NAMALWA (cell line): ENCODE measurements around the gene METTL25.
A peak's percentile ranks its signal among the peaks of the same experiment; 100 is the strongest.
"Not testable (repeated sequence)": the region's sequence is repeated elsewhere in the genome, so short reads cannot be mapped to it uniquely, and the experiment has no call there.

ENCODE experiments used
- DNase-seq: peaks from one replicate; pipeline ENCODE4 v3.0.0-alpha.2; 2015; ENCODE audit warnings: low spot score

Gene METTL25, protein sequence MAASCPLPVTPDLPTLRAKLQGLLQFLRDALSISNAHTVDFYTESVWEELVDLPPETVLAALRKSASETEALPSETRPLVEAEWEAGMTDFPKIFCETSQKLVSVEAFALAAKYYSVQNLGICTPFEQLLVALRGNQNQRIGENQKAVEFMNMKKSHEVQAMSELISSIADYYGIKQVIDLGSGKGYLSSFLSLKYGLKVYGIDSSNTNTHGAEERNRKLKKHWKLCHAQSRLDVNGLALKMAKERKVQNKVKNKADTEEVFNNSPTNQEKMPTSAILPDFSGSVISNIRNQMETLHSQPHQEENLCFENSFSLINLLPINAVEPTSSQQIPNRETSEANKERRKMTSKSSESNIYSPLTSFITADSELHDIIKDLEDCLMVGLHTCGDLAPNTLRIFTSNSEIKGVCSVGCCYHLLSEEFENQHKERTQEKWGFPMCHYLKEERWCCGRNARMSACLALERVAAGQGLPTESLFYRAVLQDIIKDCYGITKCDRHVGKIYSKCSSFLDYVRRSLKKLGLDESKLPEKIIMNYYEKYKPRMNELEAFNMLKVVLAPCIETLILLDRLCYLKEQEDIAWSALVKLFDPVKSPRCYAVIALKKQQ

DNA sequence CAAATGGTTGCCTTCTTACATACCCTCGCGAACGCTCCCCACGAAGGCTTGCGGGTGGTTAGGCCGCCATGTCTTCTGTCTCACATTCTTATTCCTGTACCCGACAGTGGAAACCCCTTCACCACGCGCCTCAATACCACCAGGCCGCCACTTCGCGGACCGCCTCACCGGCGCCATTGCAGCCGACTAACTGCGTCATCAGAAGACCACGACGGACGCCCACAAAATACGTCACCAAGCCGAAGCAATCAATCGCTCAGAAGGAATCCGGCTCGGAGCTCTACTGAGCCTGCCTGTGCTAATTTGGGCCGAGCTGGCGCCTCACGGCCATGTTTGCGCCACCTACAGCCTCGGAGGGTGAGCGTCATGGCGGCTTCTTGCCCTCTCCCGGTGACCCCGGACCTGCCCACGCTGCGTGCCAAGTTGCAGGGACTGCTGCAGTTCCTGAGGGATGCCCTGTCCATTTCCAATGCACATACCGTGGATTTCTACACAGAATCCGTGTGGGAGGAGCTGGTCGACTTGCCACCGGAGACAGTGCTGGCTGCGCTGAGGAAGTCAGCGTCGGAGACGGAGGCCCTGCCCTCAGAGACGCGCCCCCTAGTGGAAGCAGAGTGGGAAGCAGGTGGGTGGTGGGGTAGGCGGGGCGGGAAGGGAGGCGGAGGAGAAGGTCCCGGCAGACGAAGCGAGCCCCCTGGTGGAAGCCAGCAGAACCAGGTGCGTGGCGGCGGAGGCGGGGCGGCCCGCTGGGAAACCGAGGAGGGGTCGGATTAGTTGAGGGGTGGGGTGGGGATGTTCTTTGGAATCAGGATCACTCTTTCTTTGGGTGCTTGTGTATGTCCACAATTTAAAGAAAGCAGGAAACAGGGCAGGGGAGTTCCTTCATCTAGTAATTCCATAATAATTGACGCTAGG, at the start of gene METTL25, which contains the start of gene CCDC59:
Gene METTL25, plus strand, starts transcription at position 330 of the 915 bp plus-strand sequence. Its CDS starts 37 bp downstream, at position 367.
Gene CCDC59, minus strand, starts transcription at position 188 of the 915 bp plus-strand sequence. Its CDS starts 11 bp downstream, at position 177.
- DNase-seq: peak; percentile 98

DNA sequence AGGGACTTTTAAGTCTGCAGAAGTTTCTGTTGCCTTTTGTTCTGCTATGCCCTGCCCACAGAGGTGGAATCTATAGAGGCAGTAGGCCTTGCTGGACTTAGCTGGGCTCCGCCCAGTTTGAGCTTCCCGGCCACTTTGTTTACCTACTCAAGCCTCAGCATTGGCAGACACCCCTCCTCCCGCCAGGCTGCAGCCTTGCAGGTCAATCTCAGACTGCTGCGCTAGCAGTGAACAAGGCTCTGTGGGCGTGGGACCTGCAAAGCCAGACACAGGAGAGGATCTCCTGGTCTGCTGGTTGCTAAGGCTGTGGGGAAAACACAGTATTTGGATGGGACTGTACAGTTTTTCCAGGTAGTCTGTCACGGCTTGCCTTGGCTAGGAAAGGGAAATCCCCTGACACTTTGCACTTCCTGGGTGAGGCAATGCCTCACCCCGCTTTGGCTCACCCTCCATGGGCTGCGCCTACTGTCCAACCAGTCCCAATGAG, 43.9 kb upstream of the METTL25 start:
- no peak for DNase-seq

DNA sequence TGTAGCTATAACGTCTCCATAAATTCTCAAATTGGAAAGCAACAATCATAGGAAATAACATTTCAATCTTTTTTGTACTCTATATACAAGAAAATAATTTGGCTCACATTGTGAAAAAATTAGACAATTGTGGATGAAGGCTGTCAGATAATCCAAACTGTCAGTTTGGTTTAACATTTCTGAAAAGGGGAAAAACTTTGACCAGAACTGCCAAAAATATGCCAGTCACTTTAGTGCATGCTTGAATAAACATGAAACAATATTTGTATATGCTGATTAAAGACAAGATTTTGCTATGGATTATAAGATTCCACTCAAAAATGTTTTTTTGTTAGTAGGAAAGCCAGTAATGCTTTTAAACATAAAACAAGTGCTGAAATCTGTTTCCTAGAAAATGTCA, 39.1 kb upstream of the METTL25 start:
- DNase-seq: no peak

DNA sequence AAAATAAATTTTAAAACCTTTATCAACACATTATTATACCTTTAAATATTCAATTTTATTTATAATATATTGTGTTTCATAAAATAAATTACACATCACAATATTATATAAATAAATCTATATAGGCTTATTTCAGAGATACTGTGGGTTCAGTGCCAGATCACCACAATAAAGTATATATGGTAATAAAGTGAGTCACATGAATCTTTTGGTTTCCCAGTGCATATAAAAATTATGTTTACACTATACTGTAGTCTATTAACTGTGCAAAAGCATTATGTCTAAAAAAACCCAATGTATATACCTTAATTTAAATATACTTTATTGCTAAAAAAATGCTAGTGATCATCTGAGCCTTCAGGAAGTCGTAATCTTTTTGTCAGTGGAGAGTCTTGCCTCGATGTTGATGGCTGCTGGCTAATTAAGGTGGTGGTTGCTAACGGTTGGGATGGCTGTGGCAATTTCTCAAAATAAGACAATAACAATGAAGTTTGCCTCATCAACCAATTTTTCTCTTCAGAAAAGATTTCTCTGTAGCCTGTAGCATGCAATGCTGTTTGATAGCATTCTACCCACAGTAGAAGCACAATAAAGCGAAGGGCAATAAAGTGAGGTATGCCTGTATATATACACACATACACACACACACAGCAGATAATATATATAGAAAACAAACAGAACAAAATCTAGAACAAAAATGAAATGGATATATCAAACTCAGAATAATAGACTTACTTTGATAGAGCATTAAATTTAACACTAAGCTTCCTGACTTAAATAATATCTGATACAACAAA, 32.6 kb upstream of the METTL25 start:
- DNase-seq: no peak

DNA sequence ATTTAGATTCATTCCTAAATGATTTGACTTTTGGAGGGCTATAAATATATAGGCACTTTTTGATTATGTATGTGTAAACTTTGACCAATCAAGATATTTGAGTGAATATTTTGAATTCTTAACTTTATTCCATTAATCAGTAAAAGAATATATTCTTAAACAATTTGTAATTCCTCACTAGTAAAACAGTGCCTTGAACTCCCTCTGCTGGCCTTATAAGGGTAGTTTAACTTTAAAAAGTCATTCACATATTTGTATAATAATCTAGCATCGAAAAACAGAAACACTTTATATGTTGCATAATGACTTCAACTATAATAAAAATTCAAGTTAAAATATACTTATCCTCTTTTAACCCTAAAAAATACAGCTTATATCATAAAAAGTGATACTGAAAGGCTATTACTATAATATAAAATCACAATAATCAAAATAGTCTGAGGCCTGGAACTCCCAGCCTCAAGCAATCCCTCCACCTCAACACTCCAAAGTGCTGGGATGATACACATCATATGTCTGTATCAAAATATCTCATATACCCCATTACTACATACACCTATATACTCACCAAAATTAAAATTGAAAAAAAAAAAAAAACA, 31.3 kb upstream of the METTL25 start:
- peak; percentile 56 for DNase-seq

DNA sequence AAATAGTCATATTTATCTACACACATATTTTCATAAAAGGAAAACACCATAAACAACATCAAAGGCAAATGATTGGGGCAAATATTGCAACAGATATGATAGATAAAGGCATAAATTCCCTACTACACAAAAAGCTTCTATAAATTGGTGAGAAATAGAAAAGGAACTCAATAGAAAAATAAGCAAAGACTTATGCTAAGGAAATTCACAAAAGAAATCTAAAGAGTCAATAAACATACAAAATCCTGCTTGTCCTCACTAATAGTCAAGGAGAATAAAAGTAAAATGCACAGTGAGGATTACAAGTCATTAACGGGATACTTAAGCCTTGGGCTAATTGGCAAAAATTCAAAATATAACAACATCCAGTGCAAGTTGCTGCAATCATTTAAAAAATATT, 30.5 kb upstream of the METTL25 start:
- no peak for DNase-seq

DNA sequence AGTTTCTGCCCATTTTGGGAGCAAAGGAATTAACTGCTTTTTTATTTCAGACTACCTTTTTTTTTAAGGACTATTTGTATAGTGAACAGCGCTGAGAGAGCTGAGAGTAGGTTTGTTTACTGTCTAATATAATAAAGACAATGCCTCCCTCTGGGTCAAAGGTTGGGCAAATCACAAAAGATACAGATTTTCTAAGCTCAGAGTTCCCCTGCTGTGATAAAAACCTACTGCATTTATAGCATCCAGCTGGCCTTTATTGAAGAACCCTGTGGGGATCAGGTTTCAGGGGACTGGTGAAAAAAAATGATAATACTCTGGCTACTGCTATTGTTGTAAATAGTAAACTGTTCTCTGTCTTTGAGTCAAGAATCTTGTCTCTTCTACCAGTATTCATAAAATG, 28.8 kb upstream of the METTL25 start:
- DNase-seq: no peak

DNA sequence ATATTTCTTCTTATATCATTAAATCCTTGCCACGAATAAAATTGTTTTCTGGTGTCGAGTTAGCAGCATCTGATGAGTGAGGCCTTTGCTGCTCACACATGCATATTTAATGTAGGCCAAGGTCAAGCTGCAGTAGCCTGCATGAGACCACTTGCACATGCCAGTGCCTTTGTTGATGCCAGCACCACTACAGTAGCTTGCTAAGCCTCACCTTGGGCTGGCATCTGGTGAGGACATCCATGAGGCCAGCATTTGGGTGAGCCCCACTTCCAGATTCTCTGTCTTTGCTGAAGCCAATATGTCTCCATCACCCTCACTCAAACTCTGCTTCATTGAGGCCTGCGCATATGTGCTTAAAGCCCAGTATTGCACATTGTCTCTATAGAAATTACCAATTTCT, 8.2 kb upstream of the METTL25 start:
- no peak for DNase-seq

DNA sequence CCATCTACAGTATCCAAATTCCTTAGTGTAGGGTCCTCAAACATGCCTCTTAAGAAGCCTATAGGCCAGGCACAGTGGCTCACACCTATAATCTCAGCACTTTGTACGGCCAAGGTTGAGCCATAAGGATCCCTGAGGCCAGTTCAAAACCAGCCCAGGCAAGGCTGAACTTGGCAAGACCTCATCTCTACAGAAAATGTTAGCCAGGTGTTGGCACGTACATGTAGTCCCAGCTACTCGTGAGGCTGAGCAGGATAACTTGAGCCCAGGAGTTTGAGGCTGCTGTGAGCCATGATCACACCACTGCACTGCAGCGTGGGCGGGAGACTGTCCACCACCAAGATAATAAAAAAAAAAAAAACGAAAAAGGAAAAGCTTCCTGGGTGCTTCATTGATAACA, 6.9 kb upstream of the METTL25 start:
- DNase-seq: no peak

DNA sequence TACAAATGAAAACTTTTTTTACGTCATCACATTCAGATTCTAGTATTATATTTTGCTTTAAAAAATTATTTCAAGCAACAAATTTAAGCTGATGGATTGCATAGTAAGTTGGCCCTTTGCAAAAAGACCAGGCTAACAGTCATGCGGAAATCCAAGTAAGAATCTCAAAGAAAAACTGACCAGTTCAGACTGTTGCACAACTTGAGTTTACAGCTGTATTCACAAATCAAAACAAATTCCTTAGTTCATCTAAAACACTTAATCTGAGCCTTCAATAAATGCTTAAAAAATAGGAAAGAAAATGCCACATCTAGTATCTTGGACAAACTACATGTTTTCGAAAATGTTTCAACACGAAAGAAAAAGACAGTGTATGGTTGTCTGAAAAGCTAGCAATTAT, 989 bp upstream of the METTL25 start:
- no peak for DNase-seq

DNA sequence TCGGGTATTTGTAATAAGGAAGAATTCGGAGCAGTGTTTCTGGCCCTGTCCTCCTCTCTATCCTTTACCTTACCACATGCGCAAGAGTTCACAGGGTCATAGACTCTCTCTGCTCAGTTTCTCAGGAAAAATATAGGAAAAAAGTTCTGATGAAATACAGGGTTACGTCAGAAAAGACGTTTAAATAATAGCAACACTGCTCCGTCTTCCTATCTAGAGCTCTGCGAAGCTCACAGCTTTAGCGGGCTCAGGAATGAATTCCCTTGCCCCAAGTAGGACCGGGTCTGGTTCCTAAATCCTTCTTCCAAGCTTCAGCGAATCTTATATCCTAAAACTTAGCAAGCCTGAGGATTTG, 507 bp upstream of the METTL25 start:
- DNase-seq: no peak

DNA sequence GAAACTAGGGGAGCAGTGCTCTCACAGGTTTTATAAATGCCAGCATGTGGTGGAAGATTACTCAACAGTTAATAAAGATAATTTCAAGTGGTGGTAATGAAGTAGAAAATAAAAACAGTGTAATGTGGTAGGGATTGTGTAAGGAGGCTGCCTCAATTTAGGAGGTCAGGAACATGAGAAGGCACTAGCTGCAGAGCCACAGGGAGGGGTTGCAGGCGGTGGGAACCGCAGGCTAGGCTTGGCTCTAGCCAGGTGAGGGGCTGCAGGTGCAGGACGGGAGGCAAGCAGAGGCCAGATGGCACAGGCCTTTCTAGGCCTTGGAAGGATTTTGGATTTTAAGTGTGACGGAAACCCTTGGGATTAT, 768 bp downstream of the METTL25 start:
- DNase-seq: no peak

DNA sequence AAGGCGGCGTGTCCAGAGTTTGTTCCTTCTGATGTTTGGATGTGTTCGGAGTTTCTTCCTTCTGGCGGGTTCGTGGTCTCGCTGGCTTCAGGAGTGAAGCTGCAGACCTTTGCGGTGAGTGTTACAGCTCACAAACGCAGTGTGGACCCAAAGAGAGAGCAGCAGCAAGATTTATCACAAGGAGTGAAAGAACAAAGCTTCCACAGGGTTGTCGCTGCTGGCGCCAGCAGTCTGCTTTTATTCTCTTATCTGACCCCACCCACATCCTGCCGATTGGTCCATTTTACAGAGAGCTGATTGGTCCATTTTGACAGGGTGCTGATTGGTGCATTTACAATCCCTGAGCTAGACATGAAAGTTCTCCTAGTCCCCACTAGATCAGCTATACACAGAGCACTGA, 2.5 kb downstream of the METTL25 start:
- DNase-seq: not testable (repeated sequence)

DNA sequence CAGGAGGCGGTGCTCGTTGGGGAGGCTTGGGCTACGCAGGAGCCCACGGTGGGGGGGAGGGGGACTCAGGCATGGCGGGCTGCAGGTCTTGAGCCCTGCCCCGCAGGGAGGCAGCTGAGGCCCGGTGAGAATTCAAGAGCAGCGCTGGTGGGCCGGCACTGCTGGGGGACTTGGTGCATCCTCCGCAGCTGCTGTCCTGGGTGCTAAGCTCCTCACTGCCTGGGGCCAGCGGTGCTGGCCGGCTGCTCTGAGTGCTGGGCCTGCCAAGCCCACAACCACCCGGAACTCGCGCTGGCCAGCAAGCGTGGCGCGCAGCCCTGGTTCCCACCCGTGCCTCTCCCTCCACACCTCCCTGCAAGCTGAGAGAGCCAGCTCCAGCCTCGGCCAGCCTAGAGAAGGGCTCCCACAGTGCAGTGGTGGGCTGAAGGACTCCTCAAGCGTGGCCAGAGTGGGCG, 3.2 kb downstream of the METTL25 start:
- no peak for DNase-seq

DNA sequence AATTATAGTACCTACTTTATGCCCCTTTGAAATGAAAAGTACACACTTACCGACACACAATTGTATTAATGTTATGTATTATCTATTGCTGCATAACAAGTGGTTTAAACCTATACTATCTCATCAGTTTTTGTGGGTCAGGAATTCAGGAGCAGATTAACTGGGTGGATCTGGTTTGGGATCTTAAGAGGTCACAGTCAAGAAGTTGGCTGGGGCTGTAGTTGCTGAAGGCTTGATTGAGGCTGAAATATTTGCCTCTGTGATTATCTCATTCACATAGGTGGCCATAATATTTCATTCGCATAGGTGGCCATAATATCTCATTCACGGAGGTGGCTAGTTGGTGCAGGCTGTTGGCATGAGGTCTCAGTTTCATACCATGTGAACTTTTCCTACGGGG, 5.7 kb downstream of the METTL25 start:
- DNase-seq: no peak

DNA sequence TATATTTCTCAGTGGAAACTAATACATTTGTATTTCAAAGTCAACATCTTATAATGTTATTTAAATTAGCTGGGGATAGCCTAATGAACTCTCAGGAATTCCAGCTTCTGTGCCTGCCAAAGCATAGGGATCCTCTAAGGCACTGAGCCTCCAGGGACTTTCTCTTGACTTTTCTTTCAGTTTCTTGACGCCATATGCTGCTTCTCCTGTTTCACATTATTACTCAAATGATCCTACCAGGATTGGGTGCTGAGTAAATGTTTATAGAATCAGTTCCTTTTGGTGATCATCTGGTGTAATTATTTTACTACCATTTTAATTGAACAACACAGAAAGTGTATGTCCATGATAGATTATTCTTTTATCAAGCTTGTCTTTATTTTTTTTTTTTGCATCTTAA, 7.9 kb downstream of the METTL25 start:
- no peak for DNase-seq

DNA sequence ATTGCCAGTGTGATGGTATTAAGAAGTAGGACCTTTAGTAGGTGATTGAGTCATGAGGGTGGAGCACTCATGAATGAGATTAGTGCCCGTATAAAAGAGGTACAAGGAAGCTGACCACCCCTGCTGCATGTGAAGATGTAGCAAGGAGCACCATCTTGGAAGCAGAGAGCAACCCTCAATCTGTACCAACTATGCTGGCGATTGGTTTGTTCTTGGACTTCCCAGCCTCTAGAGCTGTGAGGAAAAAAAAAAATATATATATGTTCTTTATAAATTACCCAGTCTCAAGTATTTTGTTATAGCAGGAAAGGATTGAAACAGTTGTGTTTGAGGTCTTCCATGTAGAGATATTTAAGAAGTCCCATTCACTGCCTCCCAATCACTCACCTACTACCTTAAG, 16.9 kb downstream of the METTL25 start:
- no peak for DNase-seq

DNA sequence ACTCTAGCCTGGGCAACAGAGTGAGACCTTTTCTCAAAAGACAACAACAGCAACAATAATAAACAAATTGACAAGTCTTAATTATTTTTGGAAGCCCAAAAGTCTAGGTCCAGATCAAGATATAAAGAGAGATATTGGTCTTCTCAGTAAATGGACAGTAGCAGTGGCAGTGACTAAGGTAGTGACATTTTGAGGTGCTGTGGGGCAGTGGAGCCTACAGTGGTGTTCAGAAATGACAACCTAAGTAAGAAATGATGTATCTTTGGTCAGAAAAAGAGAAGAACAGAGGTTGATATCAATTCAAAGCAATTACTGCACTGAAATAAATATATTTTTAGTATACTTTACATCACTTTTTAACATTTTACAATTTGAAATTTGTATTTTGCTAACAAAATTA, 20.7 kb downstream of the METTL25 start:
- no peak for DNase-seq

DNA sequence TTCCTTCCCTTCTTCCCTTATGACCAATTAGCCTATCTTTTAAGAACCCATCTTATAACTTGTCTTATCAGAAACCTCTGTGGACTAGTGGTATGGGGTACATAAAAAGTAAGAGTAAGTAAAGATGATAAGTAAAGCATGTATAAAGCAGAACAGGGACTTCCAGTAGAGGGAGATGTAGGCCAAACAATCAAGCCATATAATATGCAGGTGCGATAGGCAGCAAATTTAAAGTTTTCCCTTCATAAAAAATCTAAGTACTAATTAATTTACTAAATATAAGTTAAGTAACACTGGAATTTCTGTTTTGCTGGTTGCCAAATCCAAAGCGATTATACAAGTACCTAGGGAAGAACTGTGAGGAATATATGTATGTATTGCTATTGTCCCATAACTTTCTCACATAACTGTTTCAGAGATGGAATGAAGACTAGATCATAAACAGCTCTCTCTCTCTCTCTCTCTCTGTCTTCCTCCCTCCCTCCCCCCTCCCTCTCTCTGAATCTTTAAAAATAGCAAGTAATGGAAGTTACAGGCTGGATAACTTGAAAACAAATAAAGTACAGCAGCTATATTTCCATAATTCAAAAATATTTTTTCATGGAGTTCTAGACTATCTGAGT, 25.7 kb downstream of the METTL25 start:
- DNase-seq: peak; percentile 63

DNA sequence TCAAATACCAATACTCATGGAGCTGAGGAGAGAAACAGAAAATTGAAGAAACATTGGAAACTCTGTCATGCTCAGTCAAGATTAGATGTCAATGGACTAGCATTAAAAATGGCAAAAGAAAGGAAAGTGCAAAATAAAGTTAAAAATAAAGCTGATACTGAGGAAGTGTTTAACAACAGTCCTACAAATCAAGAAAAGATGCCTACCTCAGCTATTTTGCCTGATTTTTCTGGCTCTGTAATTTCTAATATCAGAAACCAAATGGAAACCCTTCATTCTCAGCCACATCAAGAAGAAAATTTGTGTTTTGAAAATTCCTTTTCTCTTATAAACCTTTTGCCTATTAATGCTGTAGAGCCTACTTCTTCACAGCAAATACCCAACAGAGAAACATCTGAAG, 40.5 kb downstream of the METTL25 start:
- DNase-seq: no peak

DNA sequence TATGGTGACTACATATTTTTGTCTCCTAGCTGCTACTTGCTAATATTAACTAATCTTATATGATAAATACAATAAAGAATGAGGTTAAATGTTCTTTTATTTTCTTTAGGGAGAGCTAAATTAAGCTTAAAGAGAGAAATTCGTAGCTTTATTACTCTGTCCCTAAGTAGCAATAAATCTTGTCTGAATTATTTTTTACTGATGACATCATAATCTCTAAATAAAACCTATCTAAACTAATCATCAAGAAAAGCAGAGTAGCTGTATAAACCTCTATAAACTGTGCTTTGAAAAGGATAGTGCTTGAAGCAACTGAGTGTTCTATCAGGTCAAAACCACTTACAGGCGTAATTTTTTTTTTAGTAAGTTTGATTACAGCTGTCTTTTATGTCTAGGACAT, 42.5 kb downstream of the METTL25 start:
- DNase-seq: no peak
